Activated CD8-positive, alpha-beta T cell treated with anti-CD3 and anti-CD28 coated beads for 36 hours (primary cell): ENCODE measurements around the gene DRC3. TPM values are rescaled to one million over a fixed set of nuclear protein-coding genes. Genes with fewer than 3 reads are reported as not detected.

Source experiments
- ATAC-seq: fragments of 200-7000 bp; cut with Tn5 transposase; one replicate; pipeline ENCODE4 v1.10.0; 2021; ENCODE audit warnings: mild to moderate bottlenecking, moderate library complexity
- CTCF ChIA-PET: fragments of 350-600 bp; sonication (Branson Sonifier 250); formaldehyde crosslinking; loops from one replicate; lab custom pipeline; 2021; ENCODE audit warnings: antibody characterized with exemption; lab: Charles Lee
- POLR2A ChIA-PET: fragments of 350-600 bp; sonication (Branson Sonifier 250); formaldehyde crosslinking; loops from one replicate; lab custom pipeline; 2021; ENCODE audit warnings: antibody characterized with exemption; lab: Charles Lee
- DNase-seq: peaks from one replicate; pipeline ENCODE4 v3.0.0-alpha.2; 2020
- H3K27ac Mint-ChIP-seq: one replicate; pipeline ENCODE4 v1.8.0; 2021; ENCODE audit warnings: mild to moderate bottlenecking, mixed read lengths
- H3K27me3 Mint-ChIP-seq: one replicate; pipeline ENCODE4 v1.8.0; 2021; ENCODE audit warnings: mixed read lengths
- H3K36me3 Mint-ChIP-seq: one replicate; pipeline ENCODE4 v1.8.0; 2021; ENCODE audit warnings: low read depth, mixed read lengths
- H3K4me1 Mint-ChIP-seq: one replicate; pipeline ENCODE4 v1.8.0; 2021; ENCODE audit warnings: low read depth, mixed read lengths
- H3K4me3 Mint-ChIP-seq: one replicate; pipeline ENCODE4 v1.8.0; 2021; ENCODE audit warnings: mild to moderate bottlenecking, moderate library complexity, mixed read lengths
- H3K9me3 Mint-ChIP-seq: one replicate; pipeline ENCODE4 v1.8.0; 2021; ENCODE audit warnings: mixed read lengths
- intact Hi-C: fragments of 100-400 bp; cut with micrococcal nuclease; formaldehyde crosslinking; loops from one replicate; pipeline ENCODE4 v1.10.0; 2022
- total RNA-seq, 2 experiments: library from RNA; stranded (reverse); gene quantifications; one replicate each; pipeline ENCODE4 v1.2.3, GENCODE V29; 2021
- TF ChIP-seq, protein P1 (sequence below): fragments of 200-600 bp; IDR thresholded peaks from one replicate; pipeline ENCODE4 v1.8.0; 2022; ENCODE audit warnings: antibody characterized with exemption, mild to moderate bottlenecking

The DRC3 gene
- total RNA-seq, 2 experiments from 2014 or later = 0.25 TPM; not detected in 1

DNA sequence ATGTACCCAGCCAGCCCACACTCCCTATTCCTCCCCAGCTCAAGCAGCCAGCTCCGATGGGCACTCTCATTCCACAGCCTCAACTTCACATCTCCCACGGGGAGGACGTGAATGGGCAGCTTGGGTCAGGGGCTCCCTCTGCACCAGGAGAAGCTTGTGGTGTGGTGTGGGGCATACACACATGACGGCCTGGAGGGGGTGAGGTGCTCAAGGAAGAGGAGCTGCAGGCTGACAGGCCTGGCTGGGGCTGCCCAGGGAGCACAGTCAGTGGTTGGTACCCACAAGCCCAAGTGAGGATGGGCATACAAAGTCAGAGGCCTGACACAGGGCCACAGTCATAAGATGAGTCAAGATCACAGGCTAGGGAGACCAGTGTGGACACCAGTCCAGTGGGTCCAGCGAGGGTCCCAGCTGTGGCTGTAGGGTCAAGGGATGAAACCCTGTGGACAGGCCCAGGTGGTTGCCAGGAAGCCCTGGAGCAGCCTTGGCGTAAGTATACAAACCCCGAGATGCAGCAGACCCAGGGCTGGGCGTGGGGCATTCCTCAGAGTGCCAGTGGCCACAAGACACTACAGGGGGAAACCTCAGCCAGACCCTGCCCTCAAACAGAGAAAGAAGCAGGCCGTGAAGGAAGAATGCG lies 4.4 kb downstream of the DRC3 start:
- Mint-ChIP-seq H3K4me1 (peaks cover 6% of the 10 kb centered on the region), H3K4me3 (no peak overlapping the region), H3K36me3 (no peaks in the 10 kb centered on the region), H3K9me3 (no peaks in the 10 kb centered on the region), H3K27ac (no peak overlapping the region), H3K27me3 (no peaks in the 10 kb centered on the region)
- intact Hi-C loops = loop anchor here (5.0 kb wide), 1 partner anchor 60 kb away; the partner anchor contains the start of genes ATPAF2 and GID4
- ATAC-seq = no peak
- CTCF ChIA-PET = interaction anchor here (1.2 kb wide), 1 partner anchor 8 kb away, joined by 3 read pairs; no protein-coding TSS in a partner anchor
- POLR2A ChIA-PET = no interaction called here
- TF ChIP-seq, protein P1, sequence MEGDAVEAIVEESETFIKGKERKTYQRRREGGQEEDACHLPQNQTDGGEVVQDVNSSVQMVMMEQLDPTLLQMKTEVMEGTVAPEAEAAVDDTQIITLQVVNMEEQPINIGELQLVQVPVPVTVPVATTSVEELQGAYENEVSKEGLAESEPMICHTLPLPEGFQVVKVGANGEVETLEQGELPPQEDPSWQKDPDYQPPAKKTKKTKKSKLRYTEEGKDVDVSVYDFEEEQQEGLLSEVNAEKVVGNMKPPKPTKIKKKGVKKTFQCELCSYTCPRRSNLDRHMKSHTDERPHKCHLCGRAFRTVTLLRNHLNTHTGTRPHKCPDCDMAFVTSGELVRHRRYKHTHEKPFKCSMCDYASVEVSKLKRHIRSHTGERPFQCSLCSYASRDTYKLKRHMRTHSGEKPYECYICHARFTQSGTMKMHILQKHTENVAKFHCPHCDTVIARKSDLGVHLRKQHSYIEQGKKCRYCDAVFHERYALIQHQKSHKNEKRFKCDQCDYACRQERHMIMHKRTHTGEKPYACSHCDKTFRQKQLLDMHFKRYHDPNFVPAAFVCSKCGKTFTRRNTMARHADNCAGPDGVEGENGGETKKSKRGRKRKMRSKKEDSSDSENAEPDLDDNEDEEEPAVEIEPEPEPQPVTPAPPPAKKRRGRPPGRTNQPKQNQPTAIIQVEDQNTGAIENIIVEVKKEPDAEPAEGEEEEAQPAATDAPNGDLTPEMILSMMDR = no peak
- DNase-seq = no peak

DNA sequence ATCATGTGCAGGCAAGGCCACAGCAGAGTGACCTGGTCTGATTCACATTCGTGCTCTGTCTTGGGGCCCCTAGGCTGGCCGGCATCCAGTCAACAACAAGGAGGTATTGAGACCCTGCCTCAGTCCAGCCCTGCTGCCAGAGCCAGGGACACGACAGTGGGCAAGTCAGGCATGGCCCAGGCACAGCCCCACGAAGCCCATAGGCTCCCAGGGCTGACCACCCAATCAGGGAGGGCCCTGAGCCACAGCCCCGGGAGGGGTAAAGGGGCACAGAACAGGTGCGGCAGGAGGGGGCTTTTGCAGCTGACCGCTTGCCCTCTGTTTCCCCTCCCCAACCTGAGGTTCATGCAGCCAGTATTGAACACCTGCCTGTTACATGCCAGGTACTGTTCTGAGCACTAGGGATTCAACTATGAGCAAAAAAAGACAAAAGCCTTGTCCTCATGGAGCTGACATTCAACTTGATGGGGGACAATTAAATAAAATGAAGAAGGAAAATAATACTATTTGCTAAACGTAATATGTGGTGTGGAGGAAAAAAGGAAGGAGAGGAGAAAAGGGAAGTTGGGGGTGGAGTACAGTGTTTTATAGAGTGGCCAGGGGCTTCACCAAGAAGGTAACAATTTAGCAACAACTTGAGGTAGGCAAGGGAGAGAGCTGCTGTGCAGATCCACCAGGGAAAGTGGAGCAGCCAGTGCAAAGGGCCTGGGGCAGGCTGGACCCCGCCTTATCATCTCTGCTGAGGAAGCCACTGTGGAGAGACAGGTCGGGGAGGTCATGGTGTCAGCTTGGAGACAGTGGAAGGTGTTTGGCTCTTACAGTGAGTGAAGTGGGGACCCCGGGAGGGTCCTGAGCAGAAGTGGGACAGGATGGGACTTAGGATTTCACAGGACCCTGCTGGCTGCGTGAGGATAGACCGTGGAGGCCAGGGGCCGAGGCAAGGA lies 6.1 kb downstream of the DRC3 start:
- TF ChIP-seq, protein P1 = no peak
- Mint-ChIP-seq H3K27ac (no peak overlapping the region), H3K27me3 (no peaks in the 10 kb centered on the region), H3K36me3 (no peaks in the 10 kb centered on the region), H3K9me3 (no peaks in the 10 kb centered on the region), H3K4me3 (no peak overlapping the region), H3K4me1 (no peaks in the 10 kb centered on the region)
- intact Hi-C loops = loop anchor here (5.0 kb wide), 1 partner anchor 59 kb away; the partner anchor contains the start of genes ATPAF2 and GID4
- POLR2A ChIA-PET = no interaction called here
- ATAC-seq (no peak), DNase-seq (no peak)
- CTCF ChIA-PET = interaction anchor here (1.2 kb wide), 1 partner anchor 13 kb away, joined by 3 read pairs; no protein-coding TSS in a partner anchor

DNA sequence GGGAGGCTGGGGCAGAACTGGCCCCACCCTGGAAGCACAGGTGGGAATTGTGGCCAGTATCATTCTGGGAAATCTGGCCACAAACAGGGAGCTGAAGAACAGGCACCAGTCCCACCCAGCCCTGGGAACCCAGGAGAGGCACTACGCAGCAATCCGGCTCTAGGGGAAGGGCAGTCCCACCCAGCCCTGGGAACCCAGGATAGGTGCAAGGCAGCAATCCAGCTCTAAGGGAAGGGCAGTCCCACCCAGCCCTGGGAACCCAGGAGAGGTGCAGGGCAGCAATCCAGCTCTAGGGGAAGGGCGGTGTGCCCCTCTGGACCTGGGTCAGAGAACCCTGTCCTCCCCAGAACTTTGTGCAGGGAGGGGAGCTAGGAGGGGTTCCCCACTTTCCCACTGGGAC lies 7.1 kb downstream of the DRC3 start:
- intact Hi-C loops = loop anchor here (5.0 kb wide), 1 partner anchor 58 kb away; the partner anchor contains the start of genes ATPAF2 and GID4
- no peak for DNase-seq
- no peak overlapping the region for H3K4me3 Mint-ChIP-seq
- ATAC-seq = no peak
- no peaks in the 10 kb centered on the region for H3K36me3 Mint-ChIP-seq
- H3K9me3 Mint-ChIP-seq = no peaks in the 10 kb centered on the region
- no peaks in the 10 kb centered on the region for H3K27me3 Mint-ChIP-seq
- no peaks in the 10 kb centered on the region for H3K4me1 Mint-ChIP-seq
- TF ChIP-seq, protein P1 = no peak
- ChIA-PET POLR2A (interaction anchor here (0.9 kb wide), 1 partner anchor 104 kb away, joined by 3 read pairs; no protein-coding TSS in a partner anchor), CTCF (interaction anchor here (1.1 to 1.2 kb wide), 3 partner anchors 14 to 903 kb away, joined by 3 read pairs; no protein-coding TSS in a partner anchor)
- H3K27ac Mint-ChIP-seq = no peak overlapping the region

DNA sequence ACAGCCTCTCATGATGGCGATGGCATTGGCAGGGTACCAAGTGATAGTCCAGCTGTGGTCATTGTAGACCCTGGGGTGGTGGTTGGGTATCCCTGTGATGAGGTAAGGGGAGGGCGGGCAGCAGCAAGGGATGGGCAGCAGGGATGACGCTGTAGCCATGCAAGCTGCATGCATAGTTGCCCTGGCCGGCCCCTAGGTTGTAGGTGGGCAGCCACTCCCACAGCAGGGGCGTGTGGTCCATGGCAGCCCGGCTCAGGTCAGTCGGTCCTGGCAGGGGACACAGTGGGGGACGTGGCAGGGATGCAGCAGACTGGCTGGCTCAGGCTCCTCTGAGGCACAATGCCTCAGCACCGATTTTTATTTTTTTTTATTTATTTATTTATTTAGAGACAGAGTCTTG lies 8.7 kb downstream of the DRC3 start:
- DNase-seq = no peak
- ChIA-PET POLR2A (no interaction called here), CTCF (interaction anchor here (0.7 kb wide), 1 partner anchor 23 kb away, joined by 3 read pairs; no protein-coding TSS in a partner anchor)
- Mint-ChIP-seq H3K27ac (no peak overlapping the region), H3K4me1 (no peaks in the 10 kb centered on the region), H3K36me3 (no peaks in the 10 kb centered on the region), H3K9me3 (no peaks in the 10 kb centered on the region), H3K27me3 (no peaks in the 10 kb centered on the region), H3K4me3 (no peak overlapping the region)
- TF ChIP-seq, protein P1 = no peak
- intact Hi-C loops = no loop called here
- ATAC-seq = no peak
